ENCODE data around the gene NES.

GRCh38 chr1:156709757-156710489 lies 32.7 kb upstream of the NES start:
- TF ChIP-seq POLR2AphosphoS5 (IDR thresholded peaks at IDR 0.05) (no peak), CTCF (IDR thresholded peaks at IDR 0.05) (no peak), EP300 (IDR thresholded peaks at IDR 0.05) (no peak), POLR2A (IDR thresholded peaks at IDR 0.05) (no peak)
